ENCODE data around the gene VIPR2. TPM values are rescaled to one million over a fixed set of nuclear protein-coding genes. Genes with fewer than 3 reads are reported as not detected.

VIPR2 gene
- total RNA-seq, 1 donor from 2014 or later, result not detected

GRCh38 chr7:159063046-159063840, 81.4 kb downstream of the VIPR2 start:
- H3K27me3 Mint-ChIP-seq (ENCODE audit: unreplicated experiment), result peaks cover 2% of the 10 kb centered on the region
- no peak overlapping the region for H3K27ac Mint-ChIP-seq (ENCODE audit: unreplicated experiment)
- H3K36me3 Mint-ChIP-seq (ENCODE audit: unreplicated experiment), result peaks cover 4% of the 10 kb centered on the region
- no peaks in the 10 kb centered on the region for H3K4me1 Mint-ChIP-seq (ENCODE audit: low read depth, unreplicated experiment)
- H3K4me3 Mint-ChIP-seq (ENCODE audit: unreplicated experiment), result no peak overlapping the region
- TF ChIP-seq CTCF (IDR thresholded peaks at IDR 0.05; ENCODE audit: partially characterized antibody, unreplicated experiment), result no peak
- H3K9me3 Mint-ChIP-seq (ENCODE audit: unreplicated experiment), result peaks cover 5% of the 10 kb centered on the region
- DNase-seq, result no peak

- H3K27ac Mint-ChIP-seq (ENCODE audit: unreplicated experiment), result no peak overlapping the region
- TF ChIP-seq CTCF (IDR thresholded peaks at IDR 0.05; ENCODE audit: partially characterized antibody, unreplicated experiment), result no peak
- H3K27me3 Mint-ChIP-seq (ENCODE audit: unreplicated experiment), result peaks cover 2% of the 10 kb centered on the region
- no peak overlapping the region for H3K4me3 Mint-ChIP-seq (ENCODE audit: unreplicated experiment)
- H3K36me3 Mint-ChIP-seq (ENCODE audit: unreplicated experiment), result peaks cover 4% of the 10 kb centered on the region
- H3K9me3 Mint-ChIP-seq (ENCODE audit: unreplicated experiment), result peaks cover 5% of the 10 kb centered on the region
- no peaks in the 10 kb centered on the region for H3K4me1 Mint-ChIP-seq (ENCODE audit: low read depth, unreplicated experiment)
- no peak for DNase-seq
Measured at GRCh38 chr7:159062569-159062968, 82.1 kb downstream of the VIPR2 start.

GRCh38 chr7:159061674-159062212, 82.9 kb downstream of the VIPR2 start:
- no peak for TF ChIP-seq CTCF (IDR thresholded peaks at IDR 0.05; ENCODE audit: partially characterized antibody, unreplicated experiment)
- H3K4me3 Mint-ChIP-seq (ENCODE audit: unreplicated experiment), result no peak overlapping the region
- peaks cover 5% of the 10 kb centered on the region for H3K9me3 Mint-ChIP-seq (ENCODE audit: unreplicated experiment)
- no peak for DNase-seq
- H3K27ac Mint-ChIP-seq (ENCODE audit: unreplicated experiment), result no peak overlapping the region
- H3K36me3 Mint-ChIP-seq (ENCODE audit: unreplicated experiment), result peaks cover 4% of the 10 kb centered on the region
- H3K4me1 Mint-ChIP-seq (ENCODE audit: low read depth, unreplicated experiment), result no peaks in the 10 kb centered on the region
- H3K27me3 Mint-ChIP-seq (ENCODE audit: unreplicated experiment), result peaks cover 2% of the 10 kb centered on the region

- Mint-ChIP-seq H3K27ac (ENCODE audit: unreplicated experiment) (no peak overlapping the region), H3K4me1 (ENCODE audit: low read depth, unreplicated experiment) (no peaks in the 10 kb centered on the region), H3K27me3 (ENCODE audit: unreplicated experiment) (peaks cover 2% of the 10 kb centered on the region), H3K4me3 (ENCODE audit: unreplicated experiment) (no peak overlapping the region), H3K36me3 (ENCODE audit: unreplicated experiment) (peaks cover 4% of the 10 kb centered on the region), H3K9me3 (ENCODE audit: unreplicated experiment) (peaks cover 5% of the 10 kb centered on the region)
- no peak for DNase-seq
- TF ChIP-seq CTCF (IDR thresholded peaks at IDR 0.05; ENCODE audit: partially characterized antibody, unreplicated experiment), result no peak
Measured at GRCh38 chr7:159061209-159061608, 83.5 kb downstream of the VIPR2 start.

- Mint-ChIP-seq H3K36me3 (ENCODE audit: unreplicated experiment) (peaks cover 3% of the 10 kb centered on the region), H3K4me1 (ENCODE audit: low read depth, unreplicated experiment) (no peaks in the 10 kb centered on the region), H3K9me3 (ENCODE audit: unreplicated experiment) (peaks cover 4% of the 10 kb centered on the region), H3K27me3 (ENCODE audit: unreplicated experiment) (peaks cover 2% of the 10 kb centered on the region), H3K27ac (ENCODE audit: unreplicated experiment) (no peak overlapping the region), H3K4me3 (ENCODE audit: unreplicated experiment) (no peak overlapping the region)
- TF ChIP-seq CTCF (IDR thresholded peaks at IDR 0.05; ENCODE audit: partially characterized antibody, unreplicated experiment), result no peak
- DNase-seq, result no peak
Measured at GRCh38 chr7:159060440-159060839, 84.2 kb downstream of the VIPR2 start.
